A673 (cell line): ENCODE measurements around the gene ITGAV. TPM values are rescaled to one million over a fixed set of nuclear protein-coding genes. Genes with fewer than 3 reads are reported as not detected.

ENCODE experiments used
- BruUV-seq: library from RNA; stranded (reverse); fragments of 400-500 nt; replicated peaks from 2 replicates; lab custom pipeline; 2021; lab: Mats Ljungman, UMichigan
- CTCF ChIA-PET: fragments of 300-600 bp; sonication (Branson Sonifier 250); formaldehyde crosslinking; loops from one replicate; lab custom pipeline; 2022; ENCODE audit warnings: antibody characterized with exemption; lab: Charles Lee
- POLR2A ChIA-PET: fragments of 300-600 bp; sonication (Branson Sonifier 250); formaldehyde crosslinking; loops from one replicate; lab custom pipeline; 2022; ENCODE audit warnings: antibody characterized with exemption; ENCODE audit not compliant: low non-redundant PET; lab: Charles Lee
- DNase-seq: peaks from one replicate; pipeline ENCODE4 v3.0.0-alpha.2; 2015; ENCODE audit warnings: low spot score
- H3K27ac ChIP-seq: fragments of 200-600 bp; sonication (generic); 2 replicates; pipeline ENCODE4 v1.5.1; 2016; ENCODE audit warnings: mixed run types, low read depth, mild to moderate bottlenecking, mixed read lengths, antibody characterized with exemption, low read length; ENCODE audit not compliant: poor library complexity, severe bottlenecking
- H3K27me3 ChIP-seq: fragments of 200-600 bp; sonication (generic); replicated peaks from 2 replicates; pipeline ENCODE4 v1.6.1; 2017; ENCODE audit warnings: mixed run types, low read depth, mild to moderate bottlenecking, mixed read lengths, antibody characterized with exemption, low read length; ENCODE audit not compliant: insufficient read depth, poor library complexity
- H3K36me3 ChIP-seq: fragments of 200-600 bp; sonication (generic); 2 replicates; pipeline ENCODE4 v1.6.1; 2016; ENCODE audit warnings: mixed run types, mild to moderate bottlenecking, mixed read lengths, antibody characterized with exemption, low read length; ENCODE audit not compliant: insufficient read depth, poor library complexity, severe bottlenecking
- H3K4me1 ChIP-seq: fragments of 200-600 bp; sonication (generic); 2 replicates; pipeline ENCODE4 v1.6.1; 2017; ENCODE audit warnings: mixed run types, mild to moderate bottlenecking, mixed read lengths, antibody characterized with exemption, low read length; ENCODE audit not compliant: insufficient read depth, poor library complexity, severe bottlenecking
- H3K4me3 ChIP-seq: fragments of 200-600 bp; sonication (generic); 2 replicates; pipeline ENCODE4 v1.5.1; 2016; ENCODE audit warnings: low read depth, mixed run types, mild to moderate bottlenecking, mixed read lengths, low read length; ENCODE audit not compliant: poor library complexity, severe bottlenecking
- H3K9me3 ChIP-seq: fragments of 200-600 bp; sonication (generic); 2 replicates; pipeline ENCODE4 v1.6.1; 2016; ENCODE audit warnings: mixed run types, low read depth, mild to moderate bottlenecking, mixed read lengths, antibody characterized with exemption, low read length; ENCODE audit not compliant: poor library complexity, severe bottlenecking
- EZH2 ChIP-seq: fragments of 200-600 bp; sonication (generic); IDR thresholded peaks from 2 replicates; pipeline ENCODE4 v1.6.1; 2017; ENCODE audit warnings: borderline replicate concordance, low read depth, mild to moderate bottlenecking, mixed read lengths, antibody characterized with exemption, low read length; ENCODE audit not compliant: poor library complexity, severe bottlenecking
- intact Hi-C: fragments of 100-400 bp; cut with micrococcal nuclease; formaldehyde crosslinking; loops from one replicate; pipeline ENCODE4 v1.10.0; 2022; ENCODE audit not compliant: unreplicated experiment
- total RNA-seq: library from RNA; stranded (reverse); gene quantifications from 2 replicates; pipeline ENCODE4 v1.2.3, GENCODE V29; 2021
- TF ChIP-seq, protein P1 (sequence below): fragments of 300-800, 200-600 bp; sonication (generic); conservative IDR thresholded peaks from 2 replicates; pipeline ENCODE4 v1.5.1; 2017; ENCODE audit warnings: low read depth, mild to moderate bottlenecking, antibody characterized with exemption, low read length, moderate library complexity, mixed read lengths

Gene ITGAV
- total RNA-seq, 1 experiment from 2014 or later: 28.4 TPM

GRCh38 chr2:186594001-186594722 lies 4.3 kb downstream of the ITGAV start:
- CTCF ChIA-PET: no interaction called here
- no peaks in the 10 kb centered on the region for H3K36me3 ChIP-seq

DNA sequence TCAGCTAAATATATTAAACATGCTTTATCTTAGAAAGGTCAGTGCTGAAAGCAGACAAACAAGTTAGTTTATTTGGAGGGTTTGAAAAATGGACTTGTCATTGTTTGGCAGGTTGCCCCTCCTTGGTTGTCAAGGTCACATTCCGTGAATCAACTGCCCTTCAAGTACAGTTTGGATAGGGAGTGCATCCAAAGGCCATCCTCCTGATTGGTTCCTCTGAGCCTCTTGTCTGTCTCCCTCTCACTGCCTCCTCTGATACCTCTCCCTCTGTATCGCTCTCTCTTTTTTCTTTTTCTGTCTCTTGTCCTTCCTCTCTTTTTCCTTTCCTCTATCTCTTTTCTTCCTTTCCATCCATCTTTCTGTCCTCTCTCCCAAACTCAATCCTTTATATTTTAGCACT lies 5.4 kb downstream of the ITGAV start:
- no TSS peak for BruUV-seq
- Histone ChIP-seq H3K4me3 (no peak overlapping the region), H3K9me3 (no peaks in the 10 kb centered on the region), H3K27ac (no peak overlapping the region), H3K36me3 (no peaks in the 10 kb centered on the region), H3K27me3 (no peaks in the 10 kb centered on the region), H3K4me1 (no peaks in the 10 kb centered on the region)
- DNase-seq: no peak
- intact Hi-C loops: no loop called here
- CTCF ChIA-PET: no interaction called here
- POLR2A ChIA-PET: no interaction called here
- TF ChIP-seq, protein P1, sequence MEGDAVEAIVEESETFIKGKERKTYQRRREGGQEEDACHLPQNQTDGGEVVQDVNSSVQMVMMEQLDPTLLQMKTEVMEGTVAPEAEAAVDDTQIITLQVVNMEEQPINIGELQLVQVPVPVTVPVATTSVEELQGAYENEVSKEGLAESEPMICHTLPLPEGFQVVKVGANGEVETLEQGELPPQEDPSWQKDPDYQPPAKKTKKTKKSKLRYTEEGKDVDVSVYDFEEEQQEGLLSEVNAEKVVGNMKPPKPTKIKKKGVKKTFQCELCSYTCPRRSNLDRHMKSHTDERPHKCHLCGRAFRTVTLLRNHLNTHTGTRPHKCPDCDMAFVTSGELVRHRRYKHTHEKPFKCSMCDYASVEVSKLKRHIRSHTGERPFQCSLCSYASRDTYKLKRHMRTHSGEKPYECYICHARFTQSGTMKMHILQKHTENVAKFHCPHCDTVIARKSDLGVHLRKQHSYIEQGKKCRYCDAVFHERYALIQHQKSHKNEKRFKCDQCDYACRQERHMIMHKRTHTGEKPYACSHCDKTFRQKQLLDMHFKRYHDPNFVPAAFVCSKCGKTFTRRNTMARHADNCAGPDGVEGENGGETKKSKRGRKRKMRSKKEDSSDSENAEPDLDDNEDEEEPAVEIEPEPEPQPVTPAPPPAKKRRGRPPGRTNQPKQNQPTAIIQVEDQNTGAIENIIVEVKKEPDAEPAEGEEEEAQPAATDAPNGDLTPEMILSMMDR: no peak
- TF ChIP-seq EZH2: no peak

More at GRCh38 chr2:186594001-186594722, 4.3 kb downstream of the ITGAV start:
- Histone ChIP-seq H3K4me1 (no peaks in the 10 kb centered on the region), H3K27ac (no peak overlapping the region), H3K4me3 (no peak overlapping the region), H3K9me3 (no peaks in the 10 kb centered on the region), H3K27me3 (no peaks in the 10 kb centered on the region)
- no peak for DNase-seq
- TF ChIP-seq, protein P1: no peak
- TF ChIP-seq EZH2: no peak
- intact Hi-C loops: loop anchor here (5.0 kb wide), 2 partner anchors 52 to 87 kb away; no protein-coding TSS in a partner anchor
- BruUV-seq: no TSS peak
- POLR2A ChIA-PET: no interaction called here

DNA sequence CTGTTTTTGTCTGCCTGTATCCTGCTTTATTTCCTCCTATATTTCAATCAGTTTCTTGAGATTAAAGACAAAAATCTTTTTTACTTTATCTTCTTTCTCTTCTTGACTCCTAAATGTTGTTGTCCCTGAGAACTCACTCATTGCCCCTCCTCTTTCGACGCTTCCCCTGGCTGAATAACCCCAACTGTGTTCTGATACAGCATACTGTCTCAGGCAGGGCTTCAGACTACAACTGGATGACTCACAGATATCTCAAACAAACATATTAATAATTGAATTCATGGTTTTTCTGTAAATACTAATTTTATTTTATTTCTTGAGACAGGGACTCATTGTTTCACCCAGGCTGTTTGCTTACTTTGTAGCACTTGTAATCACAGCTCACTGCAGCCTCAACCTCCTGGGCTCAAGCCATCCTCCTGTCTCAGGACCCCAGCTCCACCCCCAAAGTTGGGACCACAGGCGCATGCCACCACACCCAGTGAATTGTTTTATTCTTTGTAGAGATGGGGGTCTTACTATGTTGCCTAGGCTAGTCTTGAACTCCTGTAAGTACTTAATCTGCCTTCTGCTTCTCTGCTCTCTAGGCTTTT lies 9.4 kb downstream of the ITGAV start:
- intact Hi-C loops: no loop called here
- ChIA-PET CTCF (no interaction called here), POLR2A (no interaction called here)
- Histone ChIP-seq H3K4me1 (no peaks in the 10 kb centered on the region), H3K36me3 (no peaks in the 10 kb centered on the region), H3K4me3 (no peak overlapping the region), H3K27ac (no peak overlapping the region), H3K27me3 (no peaks in the 10 kb centered on the region), H3K9me3 (no peaks in the 10 kb centered on the region)
- no peak for TF ChIP-seq EZH2
- TF ChIP-seq, protein P1: no peak
- no peak for DNase-seq
- BruUV-seq: no TSS peak
